MM.1S (cell line): ENCODE measurements around the gene IL17REL.
A peak's percentile ranks its signal among the peaks of the same experiment; 100 is the strongest.

Experiments used
- DNase-seq: peaks from one replicate; pipeline ENCODE4 v3.0.0-alpha.2; 2015
- H2AFZ ChIP-seq: fragments of 300-600 bp; sonication (generic); 2 replicates; pipeline ENCODE4 v1.6.0; 2016; ENCODE audit warnings: antibody characterized with exemption, low read length
- H3F3A ChIP-seq: fragments of 300-600 bp; sonication (generic); 2 replicates; pipeline ENCODE4 v1.6.1; 2016; ENCODE audit warnings: mild to moderate bottlenecking, antibody characterized with exemption, low read length, moderate library complexity, mixed read lengths; ENCODE audit not compliant: insufficient read depth
- H3K27ac ChIP-seq: fragments of 300-600 bp; sonication (generic); 2 replicates; pipeline ENCODE4 v1.5.1; 2016; ENCODE audit warnings: mild to moderate bottlenecking, low read length
- H3K27me3 ChIP-seq: fragments of 300-600 bp; sonication (generic); replicated peaks from 2 replicates; pipeline ENCODE4 v1.6.0; 2016; ENCODE audit warnings: low read length; ENCODE audit not compliant: insufficient read depth
- H3K36me3 ChIP-seq: fragments of 300-600 bp; sonication (generic); replicated peaks from 2 replicates; pipeline ENCODE4 v1.6.1; 2016; ENCODE audit warnings: mild to moderate bottlenecking, low read length, mixed read lengths; ENCODE audit not compliant: insufficient read depth
- H3K4me1 ChIP-seq: fragments of 300-600 bp; sonication (generic); 2 replicates; pipeline ENCODE4 v1.6.1; 2016; ENCODE audit warnings: low read length, mixed read lengths
- H3K4me2 ChIP-seq: fragments of 300-600 bp; sonication (generic); 2 replicates; pipeline ENCODE4 v1.6.0; 2016; ENCODE audit warnings: low read depth, low read length
- H3K4me3 ChIP-seq: fragments of 300-600 bp; sonication (generic); 2 replicates; pipeline ENCODE4 v1.5.1; 2016; ENCODE audit warnings: low read length, mixed read lengths
- H3K79me2 ChIP-seq: fragments of 300-600 bp; sonication (generic); 2 replicates; pipeline ENCODE4 v1.6.1; 2016; ENCODE audit warnings: mixed run types, low read length, mixed read lengths
- H3K9ac ChIP-seq: fragments of 300-600 bp; sonication (generic); 2 replicates; pipeline ENCODE4 v1.6.1; 2016; ENCODE audit warnings: low read length, mixed read lengths
- H3K9me2 ChIP-seq: fragments of 300-600 bp; sonication (generic); replicated peaks from 2 replicates; pipeline ENCODE4 v1.6.1; 2016; ENCODE audit warnings: mild to moderate bottlenecking, low read length, mixed read lengths; ENCODE audit not compliant: insufficient read depth
- H3K9me3 ChIP-seq: fragments of 300-600 bp; sonication (generic); replicated peaks from 2 replicates; pipeline ENCODE4 v1.6.1; 2016; ENCODE audit warnings: mild to moderate bottlenecking, low read length, mixed read lengths; ENCODE audit not compliant: insufficient read depth
- H4K20me1 ChIP-seq: fragments of 300-600 bp; sonication (generic); 2 replicates; pipeline ENCODE4 v1.6.1; 2016; ENCODE audit warnings: mild to moderate bottlenecking, low read length, moderate library complexity, mixed read lengths; ENCODE audit not compliant: insufficient read depth
- CTCF ChIP-seq: fragments of 300-600 bp; sonication (generic); IDR thresholded peaks from 2 replicates; pipeline ENCODE4 v1.5.1; 2016; ENCODE audit warnings: antibody characterized with exemption, low read length, mixed read lengths
- EZH2 ChIP-seq: fragments of 300-600 bp; sonication (generic); optimal IDR thresholded peaks from 2 replicates; pipeline ENCODE3; 2017; ENCODE audit warnings: low read depth, mild to moderate bottlenecking, antibody characterized with exemption, low read length, mixed read lengths
- EZH2phosphoT487 ChIP-seq: fragments of 300-600 bp; sonication (generic); IDR thresholded peaks from 2 replicates; pipeline ENCODE4 v1.6.1; 2018; ENCODE audit warnings: antibody characterized with exemption, low read length

IL17REL gene

GRCh38 chr22:49964136-49965090 lies 48.2 kb downstream of the IL17REL start:
- Histone ChIP-seq H3K4me3 (no peak overlapping the region), H2AFZ (no peak overlapping the region), H3K9ac (no peak overlapping the region), H4K20me1 (no peaks in the 10 kb centered on the region), H3K9me2 (no peaks in the 10 kb centered on the region), H3K9me3 (no peaks in the 10 kb centered on the region), H3K4me2 (no peak overlapping the region), H3K79me2 (peaks cover 32% of the 10 kb centered on the region), H3K27me3 (no peaks in the 10 kb centered on the region), H3K36me3 (0 out of 2 replicates have a peak, but pooled peaks cover 6% of the 10 kb centered on the region), H3F3A (no peaks in the 10 kb centered on the region), H3K4me1 (0 out of 2 replicates have a peak, but pooled peaks cover 7% of the 10 kb centered on the region), H3K27ac (no peak overlapping the region)
- TF ChIP-seq EZH2phosphoT487 (no peak), CTCF (no peak), EZH2 (no peak)
- DNase-seq = peak; percentile 5

DNA sequence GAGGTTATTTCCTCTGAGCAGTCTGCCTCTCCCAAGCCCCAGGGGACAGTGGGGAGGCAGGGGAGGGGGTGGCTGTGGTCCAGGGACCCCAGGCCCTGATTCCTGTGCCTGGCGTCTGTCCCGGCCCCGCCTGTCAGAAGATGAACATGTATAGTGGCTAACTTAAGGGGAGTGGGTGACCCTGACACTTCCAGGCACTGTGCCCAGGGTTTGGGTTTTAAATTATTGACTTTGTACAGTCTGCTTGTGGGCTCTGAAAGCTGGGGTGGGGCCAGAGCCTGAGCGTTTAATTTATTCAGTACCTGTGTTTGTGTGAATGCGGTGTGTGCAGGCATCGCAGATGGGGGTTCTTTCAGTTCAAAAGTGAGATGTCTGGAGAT lies 48.9 kb downstream of the IL17REL start:
- H3K36me3 ChIP-seq = 0 out of 2 replicates have a peak, but pooled peaks cover 6% of the 10 kb centered on the region
- TF ChIP-seq EZH2phosphoT487 (no peak), CTCF (no peak), EZH2 (no peak)
- no peak overlapping the region for H2AFZ ChIP-seq
- no peaks in the 10 kb centered on the region for H3K9me3 ChIP-seq
- no peak overlapping the region for H3K9ac ChIP-seq
- H3K9me2 ChIP-seq = no peaks in the 10 kb centered on the region
- H3K27ac ChIP-seq = no peak overlapping the region
- no peak overlapping the region for H3K4me2 ChIP-seq
- no peaks in the 10 kb centered on the region for H4K20me1 ChIP-seq
- H3K27me3 ChIP-seq = no peaks in the 10 kb centered on the region
- peak; percentile 4 for DNase-seq
- H3K4me3 ChIP-seq = no peak overlapping the region
- H3F3A ChIP-seq = no peaks in the 10 kb centered on the region
- peaks cover 32% of the 10 kb centered on the region for H3K79me2 ChIP-seq
- 0 out of 2 replicates have a peak, but pooled peaks cover 9% of the 10 kb centered on the region for H3K4me1 ChIP-seq

- no peaks in the 10 kb centered on the region for H3K9me2 ChIP-seq
- 0 out of 2 replicates have a peak, but pooled peaks cover 6% of the 10 kb centered on the region for H3K36me3 ChIP-seq
- H3F3A ChIP-seq = no peaks in the 10 kb centered on the region
- H3K27ac ChIP-seq = no peak overlapping the region
- no peaks in the 10 kb centered on the region for H4K20me1 ChIP-seq
- H3K4me1 ChIP-seq = 0 out of 2 replicates have a peak, but pooled peaks cover 9% of the 10 kb centered on the region
- H3K79me2 ChIP-seq = peaks cover 32% of the 10 kb centered on the region
- no peak overlapping the region for H2AFZ ChIP-seq
- TF ChIP-seq CTCF (no peak), EZH2phosphoT487 (no peak), EZH2 (no peak)
- H3K27me3 ChIP-seq = no peaks in the 10 kb centered on the region
- no peaks in the 10 kb centered on the region for H3K9me3 ChIP-seq
- no peak overlapping the region for H3K4me3 ChIP-seq
- peak; percentile 4 for DNase-seq
- H3K4me2 ChIP-seq = no peak overlapping the region
- H3K9ac ChIP-seq = no peak overlapping the region
Measured at GRCh38 chr22:49962751-49963646, 49.6 kb downstream of the IL17REL start.
